IPS DF 6.9 (cell line): ENCODE results near the gene C15orf62.

ENCODE experiments used
- DNase-seq: peaks from one replicate; pipeline ENCODE4 v3.0.0-alpha.2; 2013; ENCODE audit warnings: low read depth, low spot score
- H3K27ac ChIP-seq: one replicate; pipeline ENCODE4 v1.5.1; 2013; ENCODE audit warnings: low read length, control low read depth
- H3K27me3 ChIP-seq: 2 replicates; pipeline ENCODE4 v1.6.1; 2013; ENCODE audit warnings: mild to moderate bottlenecking, low read length; ENCODE audit not compliant: control insufficient read depth, insufficient read depth
- H3K36me3 ChIP-seq: 2 replicates; pipeline ENCODE4 v1.6.1; 2013; ENCODE audit warnings: low read length; ENCODE audit not compliant: control insufficient read depth, insufficient read depth
- H3K4me1 ChIP-seq: 2 replicates; pipeline ENCODE4 v1.6.1; 2013; ENCODE audit warnings: low read length; ENCODE audit not compliant: control insufficient read depth, insufficient read depth
- H3K4me3 ChIP-seq: 2 replicates; pipeline ENCODE4 v1.5.1; 2013; ENCODE audit warnings: mild to moderate bottlenecking, low read length
- H3K9me3 ChIP-seq: 2 replicates; pipeline ENCODE4 v1.6.1; 2013; ENCODE audit warnings: low read length, inconsistent platforms; ENCODE audit not compliant: control insufficient read depth, insufficient read depth
- WGBS: extraction: QIAGEN DNeasy Blood & Tissue Kit; methylation state at CpG from one replicate; pipeline ENCODE4 v1.1.7; 2013; ENCODE audit warnings: mixed read lengths, missing lambda C conversion rate; ENCODE audit not compliant: insufficient read length, insufficient coverage; 5-methylcytosine and 5-hydroxymethylcytosine counted together

The C15orf62 gene, protein sequence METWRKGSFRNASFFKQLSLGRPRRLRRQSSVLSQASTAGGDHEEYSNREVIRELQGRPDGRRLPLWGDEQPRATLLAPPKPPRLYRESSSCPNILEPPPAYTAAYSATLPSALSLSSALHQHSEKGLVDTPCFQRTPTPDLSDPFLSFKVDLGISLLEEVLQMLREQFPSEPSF

GRCh38 chr15:40769274-40770146, at the start of gene C15orf62:
Gene C15orf62 (plus strand): TSS chr15:40769980. CDS start chr15:40770496, 516 bp downstream.
- Histone ChIP-seq H3K27me3 (no peaks in the 10 kb centered on the region), H3K36me3 (no peaks in the 10 kb centered on the region), H3K4me1 (peaks cover 12% of the 10 kb centered on the region), H3K27ac (no peak within 1 kb of the TSS), H3K9me3 (no peaks in the 10 kb centered on the region), H3K4me3 (no peak within 1 kb of the TSS)
- DNase-seq, result no peak
- WGBS, result 100% methylated on average over 4 of the region's 28 CpGs

- peaks cover 3% of the 10 kb centered on the region; the same call in 1 of the 2 replicates for H3K36me3 ChIP-seq
- no peaks in the 10 kb centered on the region for H3K27me3 ChIP-seq
- no peak overlapping the region for H3K4me3 ChIP-seq
- no peak overlapping the region for H3K27ac ChIP-seq
- DNase-seq, result no peak
- no CpG with 5 or more reads among the region's 1 CpG for WGBS
- H3K4me1 ChIP-seq, result no peaks in the 10 kb centered on the region
- no peaks in the 10 kb centered on the region for H3K9me3 ChIP-seq
Observed at GRCh38 chr15:40721701-40722100, 48.1 kb upstream of the C15orf62 start.

DNA sequence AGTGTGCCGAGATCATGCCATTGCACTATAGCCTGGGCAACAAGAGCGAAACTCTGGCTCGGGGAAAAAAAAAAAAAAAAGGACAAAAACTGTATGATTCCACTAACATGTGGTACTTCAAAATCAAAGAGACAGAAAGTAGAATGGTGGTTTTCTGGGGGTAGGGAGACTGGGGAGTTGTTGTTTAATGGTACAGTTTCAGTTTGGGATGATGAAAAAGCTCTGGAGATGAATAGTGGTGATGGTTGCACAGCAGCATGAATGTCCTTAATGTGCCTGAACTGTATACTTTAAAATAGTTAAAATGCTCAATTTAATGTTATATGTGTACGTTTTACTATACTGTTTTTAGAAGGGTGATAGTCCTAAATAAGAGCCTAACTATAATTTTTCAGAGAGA, 47.4 kb upstream of the C15orf62 start:
- peaks cover 3% of the 10 kb centered on the region; the same call in 1 of the 2 replicates for H3K36me3 ChIP-seq
- no peak overlapping the region for H3K27ac ChIP-seq
- no peak overlapping the region for H3K4me3 ChIP-seq
- H3K27me3 ChIP-seq, result no peaks in the 10 kb centered on the region
- no peaks in the 10 kb centered on the region for H3K9me3 ChIP-seq
- DNase-seq, result no peak
- H3K4me1 ChIP-seq, result no peaks in the 10 kb centered on the region
- WGBS, result no CpG with 5 or more reads among the region's 4 CpGs

GRCh38 chr15:40722934-40723333, 46.8 kb upstream of the C15orf62 start:
- no peaks in the 10 kb centered on the region for H3K4me1 ChIP-seq
- H3K4me3 ChIP-seq, result no peak overlapping the region
- H3K9me3 ChIP-seq, result no peaks in the 10 kb centered on the region
- DNase-seq, result no peak
- H3K27me3 ChIP-seq, result no peaks in the 10 kb centered on the region
- no peak overlapping the region for H3K27ac ChIP-seq
- H3K36me3 ChIP-seq, result peaks cover 3% of the 10 kb centered on the region; the same call in 1 of the 2 replicates
- WGBS, result no CpG with 5 or more reads among the region's 2 CpGs

DNA sequence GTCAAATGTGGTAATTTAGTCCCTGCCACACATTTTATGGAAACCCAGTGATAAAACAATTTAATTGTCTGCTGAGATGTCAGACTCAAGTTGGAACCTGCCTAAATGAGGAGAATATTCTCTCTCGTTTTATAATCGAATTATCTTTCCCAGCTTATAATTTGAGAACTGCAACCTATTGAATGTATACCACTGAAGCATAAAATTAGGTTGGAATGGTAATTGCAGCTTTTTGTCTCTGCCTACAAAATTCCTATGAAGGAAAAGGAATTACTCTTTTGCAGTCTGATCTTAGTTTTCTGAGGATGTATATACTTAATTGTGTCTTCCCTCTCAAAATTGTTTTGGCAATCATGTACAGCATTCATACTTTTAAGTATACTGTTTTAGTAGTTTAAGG, 45.9 kb upstream of the C15orf62 start:
- DNase-seq, result no peak
- WGBS, result no CpG with 5 or more reads among the region's 2 CpGs
- no peaks in the 10 kb centered on the region for H3K4me1 ChIP-seq
- no peak overlapping the region for H3K4me3 ChIP-seq
- H3K36me3 ChIP-seq, result peaks cover 4% of the 10 kb centered on the region; the same call in 1 of the 2 replicates
- no peaks in the 10 kb centered on the region for H3K9me3 ChIP-seq
- H3K27me3 ChIP-seq, result no peaks in the 10 kb centered on the region
- H3K27ac ChIP-seq, result no peak overlapping the region

DNA sequence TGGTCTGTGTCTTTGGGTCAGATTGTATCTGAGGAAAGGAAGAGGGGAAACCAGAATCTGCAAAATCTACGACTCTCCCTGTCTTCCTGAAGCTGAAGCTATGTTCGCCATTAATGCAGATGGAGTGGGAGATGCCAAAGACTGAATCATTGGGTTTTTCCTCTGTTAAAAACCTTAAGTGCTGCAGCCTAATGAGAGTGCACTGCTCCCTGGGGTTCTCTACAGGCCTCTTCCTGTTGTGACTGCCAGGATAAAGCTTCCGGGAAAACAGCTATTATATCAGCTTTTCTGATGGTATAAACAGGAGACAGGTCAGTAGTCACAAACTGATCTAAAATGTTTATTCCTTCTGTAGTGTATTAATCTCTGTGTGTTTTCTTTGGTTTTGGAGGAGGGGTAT, 38.7 kb upstream of the C15orf62 start:
- Histone ChIP-seq H3K4me1 (no peaks in the 10 kb centered on the region), H3K36me3 (peaks cover 12% of the 10 kb centered on the region; the same call in 1 of the 2 replicates), H3K27me3 (no peaks in the 10 kb centered on the region), H3K27ac (no peak overlapping the region), H3K9me3 (no peaks in the 10 kb centered on the region), H3K4me3 (no peak overlapping the region)
- WGBS, result no CpG with 5 or more reads among the region's 3 CpGs
- no peak for DNase-seq

DNA sequence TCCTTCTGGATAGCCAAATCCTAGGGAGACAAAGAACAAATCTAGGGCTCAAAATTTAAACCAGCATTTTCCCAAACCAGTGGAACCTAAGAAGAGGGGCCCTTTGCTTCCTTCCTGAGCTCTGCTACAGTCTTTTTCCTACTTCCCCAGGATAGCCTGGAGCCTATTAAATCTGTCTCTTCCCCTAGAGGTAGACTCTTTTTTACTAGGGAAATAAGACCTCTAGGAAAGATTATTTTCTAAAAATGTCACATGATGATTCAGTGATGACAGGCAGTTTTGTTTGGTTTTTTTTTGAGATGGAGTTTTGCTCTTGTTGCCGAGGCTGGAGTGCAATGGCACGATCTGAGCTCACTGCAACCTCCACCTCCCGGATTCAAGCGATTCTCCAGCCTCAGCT, 33.2 kb upstream of the C15orf62 start:
- WGBS, result no CpG with 5 or more reads among the region's 4 CpGs
- peaks cover 3% of the 10 kb centered on the region; the same call in 1 of the 2 replicates for H3K36me3 ChIP-seq
- no peaks in the 10 kb centered on the region for H3K9me3 ChIP-seq

DNA sequence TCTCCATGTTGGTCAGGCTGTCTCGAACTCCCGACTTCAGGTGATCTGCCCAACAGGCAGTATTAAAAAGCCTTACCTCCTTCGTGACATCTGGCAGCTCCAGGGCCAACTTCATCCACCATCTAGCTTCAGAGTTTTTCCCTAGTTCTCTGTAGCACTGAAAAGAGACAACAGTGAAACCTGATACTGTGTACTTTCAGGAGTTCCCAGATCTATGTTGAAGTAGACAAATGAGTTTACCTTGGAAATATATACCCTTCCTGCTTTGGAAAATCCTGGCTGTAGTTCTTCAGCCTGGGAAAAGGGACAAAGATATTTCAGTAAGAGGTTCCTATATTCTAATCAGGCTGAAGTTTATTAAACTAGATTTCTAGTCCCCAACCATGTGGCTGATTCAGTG, 32.7 kb upstream of the C15orf62 start:
- DNase-seq, result no peak
- Histone ChIP-seq H3K27ac (no peak overlapping the region), H3K4me3 (no peak overlapping the region), H3K4me1 (0 out of 2 replicates have a peak, but pooled peaks cover 2% of the 10 kb centered on the region), H3K27me3 (no peaks in the 10 kb centered on the region), H3K36me3 (no peaks in the 10 kb centered on the region), H3K9me3 (no peaks in the 10 kb centered on the region)
- WGBS, result no CpG with 5 or more reads among the region's 3 CpGs

More for the DNA sequence above, 33.2 kb upstream of the C15orf62 start:
- H3K4me1 ChIP-seq, result 0 out of 2 replicates have a peak, but pooled peaks cover 2% of the 10 kb centered on the region
- no peaks in the 10 kb centered on the region for H3K27me3 ChIP-seq
- no peak for DNase-seq
- no peak overlapping the region for H3K27ac ChIP-seq
- no peak overlapping the region for H3K4me3 ChIP-seq

GRCh38 chr15:40739047-40739446, 30.7 kb upstream of the C15orf62 start:
- H3K27me3 ChIP-seq, result no peaks in the 10 kb centered on the region
- H3K4me3 ChIP-seq, result no peak overlapping the region
- DNase-seq, result no peak
- H3K4me1 ChIP-seq, result 0 out of 2 replicates have a peak, but pooled peaks cover 2% of the 10 kb centered on the region
- no peaks in the 10 kb centered on the region for H3K36me3 ChIP-seq
- no peaks in the 10 kb centered on the region for H3K9me3 ChIP-seq
- WGBS, result no CpG with 5 or more reads among the region's 2 CpGs
- H3K27ac ChIP-seq, result no peak overlapping the region

- Histone ChIP-seq H3K4me3 (no peak overlapping the region), H3K9me3 (no peaks in the 10 kb centered on the region), H3K27me3 (no peaks in the 10 kb centered on the region), H3K27ac (no peak overlapping the region), H3K4me1 (0 out of 2 replicates have a peak, but pooled peaks cover 2% of the 10 kb centered on the region), H3K36me3 (no peaks in the 10 kb centered on the region)
- WGBS, result no CpG with 5 or more reads among the region's 2 CpGs
- no peak for DNase-seq
Observed at GRCh38 chr15:40739854-40740253, 29.9 kb upstream of the C15orf62 start.
